Activated CD4-positive, alpha-beta T cell treated with anti-CD3 and anti-CD28 coated beads, Interleukin-2, amount 50 U/mL, for 24 hours (primary cell): ENCODE data around the gene GDI2.
"Not testable (repeated sequence)": the region's sequence is repeated elsewhere in the genome, so short reads cannot be mapped to it uniquely, and the experiment has no call there.

Experiments used
- DNase-seq, 2 donors: peaks; one replicate each; pipeline ENCODE4 v3.0.0-alpha.2; 2020; ENCODE audit warnings: low read depth in 1 of 2, low spot score in 1 of 2

Gene GDI2

GRCh38 chr10:5788969-5789368 lies 24.3 kb downstream of the GDI2 start:
- no peak for DNase-seq

- DNase-seq = no peak
These were observed 29.9 kb downstream of the GDI2 start for GRCh38 chr10:5783300-5783699.

GRCh38 chr10:5782174-5782573 lies 31.1 kb downstream of the GDI2 start:
- DNase-seq = no peak

GRCh38 chr10:5779730-5780129 lies 33.5 kb downstream of the GDI2 start:
- no peak for DNase-seq

GRCh38 chr10:5777758-5778157 lies 35.5 kb downstream of the GDI2 start:
- DNase-seq = not testable (repeated sequence)

- no peak for DNase-seq
These were observed 36.4 kb downstream of the GDI2 start for GRCh38 chr10:5776881-5777197.

- no peak for DNase-seq
These were observed 36.9 kb downstream of the GDI2 start for GRCh38 chr10:5776136-5776880.

GRCh38 chr10:5775685-5776084 lies 37.5 kb downstream of the GDI2 start:
- DNase-seq = peak; percentile 40 to 62

GRCh38 chr10:5774987-5775620 lies 38.1 kb downstream of the GDI2 start:
- DNase-seq = no peak

GRCh38 chr10:5766189-5766588 lies 47.0 kb downstream of the GDI2 start:
- no peak for DNase-seq

- DNase-seq = no peak
These were observed 47.6 kb downstream of the GDI2 start for GRCh38 chr10:5765617-5766016.

- no peak for DNase-seq
These were observed 48.6 kb downstream of the GDI2 start for GRCh38 chr10:5764422-5765297.

- DNase-seq = no peak
These were observed 50.7 kb downstream of the GDI2 start for GRCh38 chr10:5762531-5762930.

- DNase-seq = no peak
These were observed 52.0 kb downstream of the GDI2 start for GRCh38 chr10:5761220-5761619.

- no peak for DNase-seq
These were observed 52.7 kb downstream of the GDI2 start for GRCh38 chr10:5760515-5760914.

GRCh38 chr10:5758927-5759326 lies 54.3 kb downstream of the GDI2 start:
- DNase-seq = no peak

- DNase-seq = no peak
These were observed 55.3 kb downstream of the GDI2 start for GRCh38 chr10:5757766-5758517.

GRCh38 chr10:5752301-5752871 lies 60.8 kb downstream of the GDI2 start:
- DNase-seq = no peak

- no peak for DNase-seq
These were observed 61.5 kb downstream of the GDI2 start for GRCh38 chr10:5751601-5752253.

- no peak for DNase-seq
These were observed 64.8 kb downstream of the GDI2 start for GRCh38 chr10:5748394-5748803.
